ENCODE measurements around the gene CHST5.

The CHST5 gene

GRCh38 chr16:75535901-75536300 is at the start of gene CHST5:
TSS of gene CHST5 (minus strand) at chr16:75536108. CDS start at chr16:75530384, 5,724 bp downstream.
- no peak within 1 kb of the TSS for H3K4me3 ChIP-seq
- no peak within 1 kb of the TSS for H3K27ac ChIP-seq

GRCh38 chr16:75584108-75584507 is 48.2 kb upstream of the CHST5 start:
- H3K4me3 ChIP-seq, result no peak overlapping the region
- no peak overlapping the region for H3K27ac ChIP-seq

GRCh38 chr16:75579281-75579834 is 43.5 kb upstream of the CHST5 start:
- Histone ChIP-seq H3K4me3 (no peak overlapping the region), H3K27ac (no peak overlapping the region)

GRCh38 chr16:75578725-75579124 is 42.8 kb upstream of the CHST5 start:
- Histone ChIP-seq H3K4me3 (no peak overlapping the region), H3K27ac (no peak overlapping the region)

GRCh38 chr16:75578212-75578611 is 42.3 kb upstream of the CHST5 start:
- Histone ChIP-seq H3K27ac (no peak overlapping the region), H3K4me3 (no peak overlapping the region)

GRCh38 chr16:75576384-75576811 is 40.5 kb upstream of the CHST5 start:
- Histone ChIP-seq H3K4me3 (no peak overlapping the region), H3K27ac (peak overlapping the region in 1 of 21 experiments; percentile 42)

- peak overlapping the region in 1 of 21 experiments; percentile 42 for H3K27ac ChIP-seq
- H3K4me3 ChIP-seq, result no peak overlapping the region
Observed at GRCh38 chr16:75575958-75576357, 40.0 kb upstream of the CHST5 start.

- Histone ChIP-seq H3K4me3 (no peak overlapping the region), H3K27ac (no peak overlapping the region)
Observed at GRCh38 chr16:75573955-75574354, 38.0 kb upstream of the CHST5 start.

GRCh38 chr16:75572864-75573542 is 37.1 kb upstream of the CHST5 start:
- H3K4me3 ChIP-seq, result no peak overlapping the region
- no peak overlapping the region for H3K27ac ChIP-seq

- peak overlapping the region in 3 of 21 experiments; percentile 29 to 47 (median 45) for H3K27ac ChIP-seq
Observed at GRCh38 chr16:75570396-75571065, 34.6 kb upstream of the CHST5 start.

GRCh38 chr16:75567911-75568310 is 32.0 kb upstream of the CHST5 start:
- Histone ChIP-seq H3K27ac (peak overlapping the region in 3 of 21 experiments; percentile 7 to 97 (median 8)), H3K4me3 (no peak overlapping the region)

More at GRCh38 chr16:75570396-75571065, 34.6 kb upstream of the CHST5 start:
- no peak overlapping the region for H3K4me3 ChIP-seq

- Histone ChIP-seq H3K27ac (peak overlapping the region; percentile 49 to 97 (median 87)), H3K4me3 (peak overlapping the region; percentile 75 to 98 (median 87))
Observed at GRCh38 chr16:75566758-75567255, 30.9 kb upstream of the CHST5 start.

GRCh38 chr16:75566040-75566757 is 30.3 kb upstream of the CHST5 start, which contains the start of gene GABARAPL2:
TSS of gene GABARAPL2 (plus strand) at chr16:75566379. CDS start at chr16:75566487, 108 bp downstream.
- peak within 1 kb of the TSS; percentile 49 to 97 (median 87) for H3K27ac ChIP-seq
- peak within 1 kb of the TSS; percentile 75 to 98 (median 87) for H3K4me3 ChIP-seq

GRCh38 chr16:75565640-75566039 is 29.7 kb upstream of the CHST5 start:
- Histone ChIP-seq H3K27ac (peak overlapping the region in 20 of 21 experiments; percentile 49 to 97 (median 88)), H3K4me3 (peak overlapping the region; percentile 75 to 98 (median 87))

GRCh38 chr16:75559564-75560372 is 23.9 kb upstream of the CHST5 start:
- no peak overlapping the region for H3K27ac ChIP-seq
- no peak overlapping the region for H3K4me3 ChIP-seq

GRCh38 chr16:75558846-75559401 is 23.0 kb upstream of the CHST5 start:
- Histone ChIP-seq H3K4me3 (no peak overlapping the region), H3K27ac (peak overlapping the region in 1 of 21 experiments; percentile 14)

- H3K4me3 ChIP-seq, result peak overlapping the region in 6 of 7 experiments; percentile 46 to 81 (median 72)
- peak overlapping the region in 18 of 21 experiments; percentile 3 to 83 (median 68) for H3K27ac ChIP-seq
Observed at GRCh38 chr16:75556431-75556950, 20.6 kb upstream of the CHST5 start.

GRCh38 chr16:75555707-75556430 is 20.0 kb upstream of the CHST5 start, which contains the start of gene TMEM231:
TSS of gene TMEM231 (minus strand) at chr16:75556252. CDS start at chr16:75556209, 43 bp downstream.
- peak within 1 kb of the TSS in 20 of 21 experiments; percentile 3 to 83 (median 72) for H3K27ac ChIP-seq
- H3K4me3 ChIP-seq, result peak within 1 kb of the TSS; percentile 46 to 81 (median 70)

All from skin epidermis (tissue), 12 donors.